Measurements from ENCODE around the gene TCF7L2. TPM values are rescaled to one million over a fixed set of nuclear protein-coding genes. Genes with fewer than 3 reads are reported as not detected.

The TCF7L2 gene
- total and polyA plus RNA-seq, 9 donors = 21.1 to 41.7 (median 34.5) TPM

- 94 to 96% (median 94%) methylated on average over 19 of the region's 19 CpGs for WGBS, 3 donors
- Histone ChIP-seq H3K36me3 (no peaks in the 10 kb centered on the region), H3K27ac (no peak overlapping the region), H3K4me3 (no peak overlapping the region), H3K4me1 (ENCODE audit: insufficient read depth) (peaks cover 11% of the 10 kb centered on the region), H3K27me3 (no peaks in the 10 kb centered on the region), H3K9me3 (no peaks in the 10 kb centered on the region)
- no peak for DNase-seq
- TF ChIP-seq POLR2A (IDR thresholded peaks at IDR 0.05) (no peak), CTCF (IDR thresholded peaks at IDR 0.05) (no peak), EP300 (IDR thresholded peaks at IDR 0.05) (no peak)
- intact Hi-C loops (cut with DNase I) = no loop called here
These were observed 41.9 kb downstream of the TCF7L2 start for GRCh38 chr10:112991888-112992491.

- no peak overlapping the region for H3K4me3 ChIP-seq
- H3K36me3 ChIP-seq = no peaks in the 10 kb centered on the region
- peaks cover 15% of the 10 kb centered on the region for H3K4me1 ChIP-seq (ENCODE audit: insufficient read depth)
- WGBS, 3 donors = 85 to 89% (median 86%) methylated on average over 3 of the region's 3 CpGs
- DNase-seq = no peak
- H3K9me3 ChIP-seq = no peaks in the 10 kb centered on the region
- intact Hi-C loops (cut with DNase I) = no loop called here
- H3K27me3 ChIP-seq = no peaks in the 10 kb centered on the region
- TF ChIP-seq POLR2A (IDR thresholded peaks at IDR 0.05) (no peak), EP300 (IDR thresholded peaks at IDR 0.05) (no peak), CTCF (IDR thresholded peaks at IDR 0.05) (no peak)
- no peak overlapping the region for H3K27ac ChIP-seq
These were observed 46.4 kb downstream of the TCF7L2 start for GRCh38 chr10:112996462-112996861.

GRCh38 chr10:112999102-112999501 is 49.1 kb downstream of the TCF7L2 start:
- no peak for DNase-seq
- Histone ChIP-seq H3K27me3 (no peaks in the 10 kb centered on the region), H3K4me3 (no peak overlapping the region), H3K9me3 (no peaks in the 10 kb centered on the region), H3K36me3 (no peaks in the 10 kb centered on the region), H3K4me1 (ENCODE audit: insufficient read depth) (peaks cover 19% of the 10 kb centered on the region), H3K27ac (no peak overlapping the region)
- intact Hi-C loops (cut with DNase I) = no loop called here
- 80 to 85% (median 83%) methylated on average over 4 of the region's 4 CpGs for WGBS, 3 donors
- no peak for TF ChIP-seq CTCF (IDR thresholded peaks at IDR 0.05)
- TF ChIP-seq EP300 (IDR thresholded peaks at IDR 0.05) = no peak
- no peak for TF ChIP-seq POLR2A (IDR thresholded peaks at IDR 0.05)

- Histone ChIP-seq H3K27me3 (no peaks in the 10 kb centered on the region), H3K4me3 (no peak overlapping the region), H3K27ac (no peak overlapping the region), H3K9me3 (no peaks in the 10 kb centered on the region), H3K4me1 (ENCODE audit: insufficient read depth) (peaks cover 26% of the 10 kb centered on the region), H3K36me3 (no peaks in the 10 kb centered on the region)
- no peak for DNase-seq
- TF ChIP-seq CTCF (IDR thresholded peaks at IDR 0.05) (no peak), EP300 (IDR thresholded peaks at IDR 0.05) (no peak), POLR2A (IDR thresholded peaks at IDR 0.05) (no peak)
- intact Hi-C loops (cut with DNase I) = no loop called here
- WGBS, 3 donors = 48 to 52% (median 51%) methylated on average over 6 of the region's 6 CpGs
These were observed 50.4 kb downstream of the TCF7L2 start for GRCh38 chr10:113000442-113000841.

Measured in ovary (tissue), 9 donors.